ENCODE data around the gene IL5RA. TPM values are rescaled to one million over a fixed set of nuclear protein-coding genes. Genes with fewer than 3 reads are reported as not detected.

The IL5RA gene
- polyA plus RNA-seq, 1 of the 3 experiments (the other 2 are of a cell fraction) = not detected

DNA sequence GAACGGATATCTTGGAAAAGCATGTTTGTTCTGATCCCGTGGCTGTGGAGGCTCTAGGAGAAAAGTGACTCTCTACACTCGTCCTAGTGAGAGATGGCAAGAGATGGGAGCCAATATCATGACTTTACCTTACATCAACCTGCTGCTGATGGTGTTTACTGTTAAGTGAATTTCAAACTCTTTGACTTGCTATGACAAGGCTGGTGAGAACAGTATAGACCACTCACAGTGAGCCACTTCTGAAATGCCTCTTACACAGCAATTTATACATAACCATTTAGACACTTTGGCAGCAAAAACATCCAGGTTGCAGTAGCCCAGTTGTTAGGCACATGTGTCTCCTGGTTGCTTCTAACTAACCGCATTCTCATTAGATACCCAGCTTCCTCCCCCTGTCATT lies 43.3 kb downstream of the IL5RA start:
- no peaks in the 10 kb centered on the region for H3K36me3 ChIP-seq (replicated peaks in 1 of 2; ENCODE audit: control insufficient read depth in 1 of 2, insufficient read depth in 2 of 2, low read length in 1 of 2)
- no peak overlapping the region for H3K27ac ChIP-seq (ENCODE audit: low read depth in 2 of 2, low read length in 1 of 2)
- no peak overlapping the region for H3K4me3 ChIP-seq (ENCODE audit: low read depth in 2 of 2, low read length in 1 of 2)
- no peak overlapping the region for H2AFZ ChIP-seq (ENCODE audit: low read depth)
- ChIA-PET POLR2A (no interaction called here), CTCF (no interaction called here)
- no peaks in the 10 kb centered on the region for H3K27me3 ChIP-seq (ENCODE audit: insufficient read depth)
- no peaks in the 10 kb centered on the region for H3K79me2 ChIP-seq (ENCODE audit: insufficient read depth)
- 31% methylated on average over 4 of the region's 4 CpGs for WGBS (ENCODE audit: low lambda C conversion rate)
- no peaks in the 10 kb centered on the region for H3K9me3 ChIP-seq
- H4K20me1 ChIP-seq (ENCODE audit: insufficient read depth) = no peaks in the 10 kb centered on the region
- TF ChIP-seq NRF1 (IDR thresholded peaks at IDR 0.05; ENCODE audit: low read depth, low read length) (no peak), GABPA (IDR thresholded peaks at IDR 0.05; ENCODE audit: low read depth) (no peak), SMC3 (IDR thresholded peaks at IDR 0.05; ENCODE audit: low read depth, low read length) (no peak), TCF12 (IDR thresholded peaks at IDR 0.05) (no peak), ZBTB33 (IDR thresholded peaks at IDR 0.05; ENCODE audit: borderline replicate concordance, low read depth) (no peak), TEAD4 (IDR thresholded peaks at IDR 0.05; ENCODE audit: borderline replicate concordance, insufficient read depth) (no peak), MAX (IDR thresholded peaks at IDR 0.05; ENCODE audit: low read depth) (no peak), EP300 (IDR thresholded peaks at IDR 0.05; ENCODE audit: borderline replicate concordance in 1 of 2, low read depth in 1 of 2, low read length in 1 of 2) (no peak), EZH2phosphoT487 (IDR thresholded peaks at IDR 0.05; ENCODE audit: borderline replicate concordance, low read depth) (no peak), CHD2 (IDR thresholded peaks at IDR 0.05; ENCODE audit: low read length, partially characterized antibody) (no peak), FOXJ3 (CRISPR knock-in tag; IDR thresholded peaks at IDR 0.05) (no peak)
- TF ChIP-seq, protein P1, sequence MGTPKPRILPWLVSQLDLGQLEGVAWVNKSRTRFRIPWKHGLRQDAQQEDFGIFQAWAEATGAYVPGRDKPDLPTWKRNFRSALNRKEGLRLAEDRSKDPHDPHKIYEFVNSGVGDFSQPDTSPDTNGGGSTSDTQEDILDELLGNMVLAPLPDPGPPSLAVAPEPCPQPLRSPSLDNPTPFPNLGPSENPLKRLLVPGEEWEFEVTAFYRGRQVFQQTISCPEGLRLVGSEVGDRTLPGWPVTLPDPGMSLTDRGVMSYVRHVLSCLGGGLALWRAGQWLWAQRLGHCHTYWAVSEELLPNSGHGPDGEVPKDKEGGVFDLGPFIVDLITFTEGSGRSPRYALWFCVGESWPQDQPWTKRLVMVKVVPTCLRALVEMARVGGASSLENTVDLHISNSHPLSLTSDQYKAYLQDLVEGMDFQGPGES (IDR thresholded peaks at IDR 0.05; ENCODE audit: low read depth, low read length) = no peak
- H3F3A ChIP-seq (replicated peaks; ENCODE audit: insufficient read depth) = no peaks in the 10 kb centered on the region
- no peak overlapping the region for H3K4me2 ChIP-seq
- no peak overlapping the region for H3K9ac ChIP-seq
- H3K9me2 ChIP-seq = no peaks in the 10 kb centered on the region
- no peak for DNase-seq
- H3K4me1 ChIP-seq (ENCODE audit: control insufficient read depth in 1 of 2, insufficient read depth in 2 of 2, low read depth in 1 of 2, low read length in 1 of 2) = no peaks in the 10 kb centered on the region; a peak in 1 of 4 replicates

DNA sequence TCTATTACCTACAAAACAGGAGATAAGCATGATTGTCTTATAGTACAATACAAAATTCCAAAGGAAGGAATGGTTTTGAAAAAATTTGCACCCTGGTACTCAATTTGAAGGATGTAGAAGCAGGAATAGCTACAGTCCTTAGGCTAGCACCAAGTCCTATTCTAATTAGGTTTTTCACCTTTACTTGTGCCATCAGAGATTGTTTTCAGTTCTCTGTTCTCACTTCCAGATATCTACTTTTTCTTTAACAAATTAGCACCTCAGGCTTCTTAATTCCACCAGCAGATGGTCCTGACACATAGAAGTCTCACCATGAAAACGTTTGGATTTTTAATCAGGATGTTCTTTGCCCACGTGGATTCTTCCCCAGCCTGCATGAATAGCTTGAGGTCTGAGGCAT lies 43.8 kb downstream of the IL5RA start:
- Histone ChIP-seq H3K27me3 (ENCODE audit: insufficient read depth) (no peaks in the 10 kb centered on the region), H4K20me1 (ENCODE audit: insufficient read depth) (no peaks in the 10 kb centered on the region), H3K36me3 (replicated peaks in 1 of 2; ENCODE audit: control insufficient read depth in 1 of 2, insufficient read depth in 2 of 2, low read length in 1 of 2) (no peaks in the 10 kb centered on the region), H3K27ac (ENCODE audit: low read depth in 2 of 2, low read length in 1 of 2) (no peak overlapping the region), H3F3A (replicated peaks; ENCODE audit: insufficient read depth) (no peaks in the 10 kb centered on the region), H3K4me2 (no peak overlapping the region), H3K79me2 (ENCODE audit: insufficient read depth) (no peaks in the 10 kb centered on the region), H3K9me2 (no peaks in the 10 kb centered on the region), H2AFZ (ENCODE audit: low read depth) (no peak overlapping the region), H3K4me1 (ENCODE audit: control insufficient read depth in 1 of 2, insufficient read depth in 2 of 2, low read depth in 1 of 2, low read length in 1 of 2) (no peaks in the 10 kb centered on the region; a peak in 1 of 4 replicates), H3K9me3 (no peaks in the 10 kb centered on the region), H3K9ac (no peak overlapping the region), H3K4me3 (ENCODE audit: low read depth in 2 of 2, low read length in 1 of 2) (no peak overlapping the region)
- CTCF ChIA-PET = no interaction called here
- 3% methylated on average over 2 of the region's 2 CpGs for WGBS (ENCODE audit: low lambda C conversion rate)
- DNase-seq = no peak
- POLR2A ChIA-PET = no interaction called here
- TF ChIP-seq CHD2 (IDR thresholded peaks at IDR 0.05; ENCODE audit: low read length, partially characterized antibody) (no peak), RFX5 (IDR thresholded peaks at IDR 0.05; ENCODE audit: low read length) (no peak), GATA2 (CRISPR knock-in tag; IDR thresholded peaks at IDR 0.05) (no peak), FOXM1 (IDR thresholded peaks at IDR 0.05; ENCODE audit: low read depth) (no peak), MXI1 (IDR thresholded peaks at IDR 0.05; ENCODE audit: low read depth, low read length) (no peak), TAF1 (IDR thresholded peaks at IDR 0.05; ENCODE audit: borderline replicate concordance, low read depth, low read length) (no peak), RAD21 (IDR thresholded peaks at IDR 0.05; ENCODE audit: low read length) (no peak), FOSL2 (IDR thresholded peaks at IDR 0.05; ENCODE audit: borderline replicate concordance, low read depth) (no peak), POLR2AphosphoS5 (IDR thresholded peaks at IDR 0.05; ENCODE audit: low read depth, low read length) (no peak), TEAD4 (IDR thresholded peaks at IDR 0.05; ENCODE audit: borderline replicate concordance, insufficient read depth) (no peak), REST (IDR thresholded peaks at IDR 0.05; ENCODE audit: low read depth, low read length) (no peak)
